ENCODE measurements around the gene NAA40. TPM values are rescaled to one million over a fixed set of nuclear protein-coding genes. Genes with fewer than 3 reads are reported as not detected.

NAA40 gene
- total RNA-seq, 1 donor from 2014 or later = 38.0 TPM

GRCh38 chr11:63985812-63986155, 47.0 kb downstream of the NAA40 start:
- intact Hi-C loops (cut with micrococcal nuclease) = loop anchor here (1.0 to 5.0 kb wide), 3 partner anchors 11 to 148 kb away; partner anchors contain the start of genes COX8A and MARK2

- intact Hi-C loops (cut with micrococcal nuclease) = loop anchor here (1.0 to 5.0 kb wide), 3 partner anchors 12 to 149 kb away; partner anchors contain the start of genes COX8A and MARK2
Observed at GRCh38 chr11:63986156-63986931, 47.5 kb downstream of the NAA40 start, which contains the start of gene OTUB1. Gene OTUB1, plus strand, starts transcription at chr11:63986438. Its CDS starts 19 bp downstream, at chr11:63986457.

- intact Hi-C loops (cut with micrococcal nuclease) = loop anchor here (1.0 to 5.0 kb wide), 3 partner anchors 13 to 150 kb away; partner anchors contain the start of genes COX8A and MARK2
Observed at GRCh38 chr11:63986932-63987513, 48.2 kb downstream of the NAA40 start.

GRCh38 chr11:63991558-63991957, 52.8 kb downstream of the NAA40 start:
- intact Hi-C loops (cut with micrococcal nuclease) = no loop called here

GRCh38 chr11:63993100-63993499, 54.3 kb downstream of the NAA40 start:
- intact Hi-C loops (cut with micrococcal nuclease) = no loop called here

DNA sequence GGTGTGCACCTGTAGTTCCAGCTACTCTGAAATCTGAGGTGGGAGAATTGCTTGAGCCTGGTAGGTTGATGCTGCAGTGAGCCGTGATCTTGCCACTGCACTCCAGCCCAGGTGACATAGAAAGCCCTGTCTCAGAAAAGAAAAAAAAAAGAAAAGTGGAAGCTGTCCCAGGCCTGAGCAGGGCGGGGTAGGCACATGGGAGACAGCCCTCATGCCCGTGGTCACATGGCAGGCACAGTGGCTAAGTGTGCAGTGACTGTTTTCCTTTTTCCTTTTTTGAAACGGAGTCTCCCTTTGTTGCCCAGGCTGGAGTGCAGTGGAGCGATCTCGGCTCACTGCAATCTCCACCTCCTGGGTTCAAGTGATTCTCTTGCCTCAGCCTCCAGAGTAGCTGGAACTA, 55.2 kb downstream of the NAA40 start:
- intact Hi-C loops (cut with micrococcal nuclease) = no loop called here

DNA sequence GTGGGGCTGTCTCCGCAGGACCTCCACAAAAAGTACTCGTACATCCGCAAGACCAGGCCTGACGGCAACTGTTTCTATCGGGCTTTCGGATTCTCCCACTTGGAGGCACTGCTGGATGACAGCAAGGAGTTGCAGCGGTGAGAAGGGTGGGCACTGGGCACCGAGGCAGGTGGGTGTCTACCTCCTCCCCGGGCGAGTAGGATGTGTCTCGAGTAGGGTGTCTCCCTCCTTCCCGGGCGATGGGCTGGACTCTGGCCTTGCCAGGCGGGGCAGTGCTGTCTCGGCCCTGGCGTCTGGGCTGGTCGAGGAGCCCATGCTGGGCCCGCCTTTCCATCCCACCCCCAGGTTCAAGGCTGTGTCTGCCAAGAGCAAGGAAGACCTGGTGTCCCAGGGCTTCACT, 57.7 kb downstream of the NAA40 start:
- intact Hi-C loops (cut with micrococcal nuclease) = no loop called here

- intact Hi-C loops (cut with micrococcal nuclease) = no loop called here
Observed at GRCh38 chr11:63997104-63997700, 58.4 kb downstream of the NAA40 start.

DNA sequence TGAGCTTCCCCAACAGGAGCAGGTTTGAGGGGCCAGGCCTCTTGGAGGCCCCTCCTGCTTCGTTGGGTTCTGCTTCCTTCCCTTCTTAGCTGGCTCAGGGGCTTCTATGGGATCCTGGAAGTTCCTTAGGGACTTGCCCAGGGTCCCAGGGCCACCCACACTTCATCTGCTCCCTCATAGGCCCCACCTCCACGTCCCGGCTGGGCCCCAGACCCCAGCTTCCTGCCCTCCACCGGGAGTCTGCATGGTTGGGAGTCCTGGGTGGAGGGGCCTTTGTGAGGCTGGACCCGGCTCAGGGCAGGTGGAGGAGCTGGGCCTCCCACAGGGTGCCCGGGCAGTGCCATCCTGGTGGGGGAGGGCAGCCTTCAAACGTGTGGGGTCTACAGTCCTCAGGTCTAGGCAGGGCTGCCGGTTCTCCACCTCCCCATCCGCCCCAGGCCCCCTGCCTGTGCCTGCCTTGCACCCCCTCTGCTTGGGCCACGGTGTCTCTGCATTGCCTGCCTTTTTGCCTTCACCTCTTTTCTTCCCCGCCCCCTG, 59.1 kb downstream of the NAA40 start:
- intact Hi-C loops (cut with micrococcal nuclease) = no loop called here

- intact Hi-C loops (cut with micrococcal nuclease) = no loop called here
Observed at GRCh38 chr11:63998558-63999348, 60.0 kb downstream of the NAA40 start.

- intact Hi-C loops (cut with micrococcal nuclease) = loop anchor here (1.0 to 10.0 kb wide), 4 partner anchors 149 to 305 kb away; partner anchors contain the start of genes CATSPERZ and ESRRA
Observed at GRCh38 chr11:63999349-64000025, 60.7 kb downstream of the NAA40 start.

DNA sequence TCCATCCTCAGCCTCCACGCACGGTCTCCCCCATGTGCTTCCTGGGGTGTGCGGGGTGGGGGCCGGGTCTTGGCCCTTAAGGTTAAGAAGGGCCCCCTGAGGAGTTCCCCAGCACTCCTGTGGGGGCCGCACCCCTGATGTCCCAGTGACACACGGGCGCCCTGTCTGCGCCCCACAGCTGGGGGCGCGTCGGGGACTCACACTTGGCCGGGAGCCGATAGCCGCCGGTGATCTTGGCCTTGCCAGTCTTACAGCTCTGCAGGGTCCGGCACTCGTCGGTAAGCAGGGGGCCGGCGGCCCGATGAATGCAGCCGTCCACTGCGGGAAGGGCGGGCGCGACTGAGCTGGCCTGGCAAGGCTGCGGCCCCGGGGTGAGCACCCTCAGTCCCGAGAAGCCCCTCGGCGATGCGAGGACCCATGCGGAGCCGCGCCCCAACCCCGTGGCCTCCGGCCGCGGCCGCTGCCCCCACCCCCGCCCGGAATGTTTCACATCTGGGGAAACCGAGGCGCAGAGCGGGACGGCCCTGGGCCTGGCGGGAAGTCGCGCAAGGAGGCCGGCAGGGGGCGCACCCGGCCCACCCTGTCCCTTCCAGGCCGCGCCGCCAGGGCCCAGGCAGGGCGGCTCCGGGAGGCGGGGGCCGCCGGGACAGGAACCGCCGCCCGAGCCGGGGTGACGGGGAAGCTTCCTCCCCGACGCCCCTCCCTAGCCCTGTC, 61.4 kb downstream of the NAA40 start:
- intact Hi-C loops (cut with micrococcal nuclease) = loop anchor here (1.0 to 10.0 kb wide), 4 partner anchors 148 to 305 kb away; partner anchors contain the start of genes CATSPERZ and ESRRA

GRCh38 chr11:64000740-64001483, 62.1 kb downstream of the NAA40 start:
- intact Hi-C loops (cut with micrococcal nuclease) = loop anchor here (1.0 to 10.0 kb wide), 4 partner anchors 147 to 304 kb away; partner anchors contain the start of genes CATSPERZ and ESRRA

- intact Hi-C loops (cut with micrococcal nuclease) = loop anchor here (10.0 kb wide), 1 partner anchor 303 kb away; the partner anchor contains the start of genes CATSPERZ and ESRRA
Observed at GRCh38 chr11:64001484-64002420, 63.0 kb downstream of the NAA40 start.

DNA sequence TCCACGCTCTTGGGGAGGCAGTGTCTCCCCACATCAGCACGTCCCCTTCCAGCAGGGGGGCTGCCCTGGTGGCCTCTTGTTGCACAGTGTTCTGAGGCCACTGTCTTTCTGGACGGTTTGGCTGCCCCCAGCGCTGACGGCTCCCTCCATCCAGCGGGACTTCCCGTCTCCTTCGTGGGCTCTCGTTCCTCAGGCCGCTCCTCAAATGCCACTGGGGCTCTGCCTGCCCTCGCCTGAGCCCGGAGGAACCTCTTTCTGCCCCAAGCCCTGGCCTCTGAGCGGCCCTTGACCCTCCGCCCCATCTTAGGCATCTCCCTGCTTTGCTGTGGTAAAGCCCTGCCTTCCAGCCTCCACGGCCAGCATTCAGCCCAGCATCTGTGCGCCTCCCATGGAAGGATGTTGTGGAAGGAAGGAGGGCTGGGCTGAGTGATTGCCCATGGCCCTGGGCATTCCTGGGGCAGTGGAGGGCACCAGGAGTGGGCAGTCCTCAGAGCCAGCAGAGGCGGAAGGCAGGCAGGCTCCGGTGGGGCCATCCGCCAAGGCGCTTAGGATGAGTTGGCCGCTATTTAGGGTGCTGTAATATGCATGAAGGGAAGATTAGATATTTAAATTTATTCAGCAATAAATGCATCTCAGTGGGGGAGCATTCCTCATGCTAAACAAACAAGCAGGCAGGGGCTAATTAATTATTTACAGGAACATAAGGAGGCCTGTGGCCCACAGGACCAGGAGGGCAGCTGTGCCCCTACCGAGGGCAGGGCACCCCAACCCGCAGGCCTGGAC, 65.2 kb downstream of the NAA40 start:
- intact Hi-C loops (cut with micrococcal nuclease) = loop anchor here (10.0 kb wide), 1 partner anchor 301 kb away; the partner anchor contains the start of genes CATSPERZ and ESRRA

DNA sequence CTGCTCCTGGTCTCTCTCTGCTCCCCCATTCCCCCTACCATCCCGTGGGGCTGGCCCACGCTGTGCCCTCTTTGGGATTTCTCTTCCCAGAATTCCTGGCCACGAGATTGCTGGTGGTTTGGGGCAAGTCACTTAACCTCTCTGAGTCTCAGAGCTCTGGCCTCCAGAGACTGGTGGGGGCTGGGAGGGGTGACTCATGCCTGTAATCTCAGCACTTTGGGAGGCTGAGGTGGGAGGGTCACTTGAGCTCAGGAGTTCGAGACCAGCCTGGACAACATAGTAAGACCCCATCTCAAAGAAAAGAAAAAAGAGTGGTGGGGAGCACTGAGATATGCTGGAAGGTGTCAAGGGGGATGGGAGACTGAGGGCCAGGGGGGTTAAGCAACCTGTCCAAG, 65.8 kb downstream of the NAA40 start:
- intact Hi-C loops (cut with micrococcal nuclease) = loop anchor here (10.0 kb wide), 1 partner anchor 300 kb away; the partner anchor contains the start of genes CATSPERZ and ESRRA

DNA sequence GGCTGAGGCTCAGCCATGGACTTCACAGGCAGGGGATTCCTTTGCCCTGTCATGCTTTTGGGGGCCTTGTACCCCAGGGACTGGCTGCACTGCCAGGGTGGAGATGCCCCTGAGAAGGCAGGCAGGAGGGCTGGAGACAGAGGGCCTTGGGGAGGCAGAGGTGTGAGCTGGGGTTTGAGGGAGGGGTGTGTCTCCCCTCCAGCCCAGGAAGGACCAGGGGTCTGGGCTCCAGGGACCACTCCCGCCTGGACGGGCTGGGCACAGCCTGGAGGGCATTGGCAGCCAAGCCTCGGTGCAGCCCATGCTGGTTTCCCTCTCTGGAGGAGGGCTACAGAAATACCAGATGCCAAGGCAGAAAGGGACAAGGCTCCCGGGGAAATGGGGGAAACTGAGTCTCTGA, 66.9 kb downstream of the NAA40 start:
- intact Hi-C loops (cut with micrococcal nuclease) = loop anchor here (10.0 kb wide), 1 partner anchor 299 kb away; the partner anchor contains the start of genes CATSPERZ and ESRRA

All from T-helper 2 cell treated with Interferon-gamma antibody and Interleukin-4, amounts not matched to agents 100 ng/mL and 5 ng/mL, for 36 hours (primary cell).